Breast epithelium (tissue), 3 donors: ENCODE results near the gene SLC13A2.

Experiments
- POLR2AphosphoS5 ChIP-seq, 3 donors: sonication (generic); formaldehyde crosslinking; IDR thresholded peaks; one replicate each; pipeline ENCODE4 v1.6.1; 2017; ENCODE audit warnings: antibody characterized with exemption in 3 of 3
- TF ChIP-seq, protein P1 (sequence below), 3 donors: fragments of 450-650 bp; IDR thresholded peaks; one replicate each; pipeline ENCODE4 v1.5.1; 2016 to 2017; ENCODE audit warnings: antibody characterized with exemption in 3 of 3, mild to moderate bottlenecking in 3 of 3, moderate library complexity in 3 of 3

- TF ChIP-seq POLR2AphosphoS5 (IDR thresholded peaks at IDR 0.05), result no peak
- TF ChIP-seq, protein P1, sequence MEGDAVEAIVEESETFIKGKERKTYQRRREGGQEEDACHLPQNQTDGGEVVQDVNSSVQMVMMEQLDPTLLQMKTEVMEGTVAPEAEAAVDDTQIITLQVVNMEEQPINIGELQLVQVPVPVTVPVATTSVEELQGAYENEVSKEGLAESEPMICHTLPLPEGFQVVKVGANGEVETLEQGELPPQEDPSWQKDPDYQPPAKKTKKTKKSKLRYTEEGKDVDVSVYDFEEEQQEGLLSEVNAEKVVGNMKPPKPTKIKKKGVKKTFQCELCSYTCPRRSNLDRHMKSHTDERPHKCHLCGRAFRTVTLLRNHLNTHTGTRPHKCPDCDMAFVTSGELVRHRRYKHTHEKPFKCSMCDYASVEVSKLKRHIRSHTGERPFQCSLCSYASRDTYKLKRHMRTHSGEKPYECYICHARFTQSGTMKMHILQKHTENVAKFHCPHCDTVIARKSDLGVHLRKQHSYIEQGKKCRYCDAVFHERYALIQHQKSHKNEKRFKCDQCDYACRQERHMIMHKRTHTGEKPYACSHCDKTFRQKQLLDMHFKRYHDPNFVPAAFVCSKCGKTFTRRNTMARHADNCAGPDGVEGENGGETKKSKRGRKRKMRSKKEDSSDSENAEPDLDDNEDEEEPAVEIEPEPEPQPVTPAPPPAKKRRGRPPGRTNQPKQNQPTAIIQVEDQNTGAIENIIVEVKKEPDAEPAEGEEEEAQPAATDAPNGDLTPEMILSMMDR (IDR thresholded peaks at IDR 0.05), result no peak
These were observed 4.5 kb downstream of the SLC13A2 start for GRCh38 chr17:28477928-28478327.
